ENCODE measurements around the gene SPHK2.

Gene SPHK2

DNA sequence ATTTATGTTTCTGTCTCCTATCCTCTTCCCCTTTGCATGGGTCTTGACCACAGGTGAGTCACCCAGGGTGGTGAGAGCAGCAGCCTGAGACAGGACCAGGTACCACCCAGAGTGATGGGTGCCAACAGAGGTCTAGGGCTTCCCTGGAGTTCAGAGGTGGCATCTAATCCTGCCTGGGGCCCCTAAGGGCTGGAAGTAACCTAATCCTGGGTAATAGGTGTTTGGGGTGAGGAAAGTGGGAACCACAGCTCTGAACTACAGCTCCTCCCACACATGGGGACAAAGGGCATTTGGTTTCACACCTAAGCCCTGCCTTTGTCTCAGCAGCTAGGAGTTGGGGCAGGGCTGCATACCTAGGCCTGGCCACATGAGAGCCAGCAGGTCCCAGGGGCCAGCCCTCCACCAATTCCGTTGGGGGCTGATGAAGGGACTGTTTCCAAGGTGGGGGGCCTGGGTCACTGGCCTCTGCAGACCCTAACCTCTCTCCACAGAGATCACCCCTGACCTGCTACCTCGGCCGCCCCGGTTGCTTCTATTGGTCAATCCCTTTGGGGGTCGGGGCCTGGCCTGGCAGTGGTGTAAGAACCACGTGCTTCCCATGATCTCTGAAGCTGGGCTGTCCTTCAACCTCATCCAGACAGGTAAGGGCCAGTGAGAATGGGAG, 8.0 kb downstream of the SPHK2 start:
- TF ChIP-seq, protein P1, sequence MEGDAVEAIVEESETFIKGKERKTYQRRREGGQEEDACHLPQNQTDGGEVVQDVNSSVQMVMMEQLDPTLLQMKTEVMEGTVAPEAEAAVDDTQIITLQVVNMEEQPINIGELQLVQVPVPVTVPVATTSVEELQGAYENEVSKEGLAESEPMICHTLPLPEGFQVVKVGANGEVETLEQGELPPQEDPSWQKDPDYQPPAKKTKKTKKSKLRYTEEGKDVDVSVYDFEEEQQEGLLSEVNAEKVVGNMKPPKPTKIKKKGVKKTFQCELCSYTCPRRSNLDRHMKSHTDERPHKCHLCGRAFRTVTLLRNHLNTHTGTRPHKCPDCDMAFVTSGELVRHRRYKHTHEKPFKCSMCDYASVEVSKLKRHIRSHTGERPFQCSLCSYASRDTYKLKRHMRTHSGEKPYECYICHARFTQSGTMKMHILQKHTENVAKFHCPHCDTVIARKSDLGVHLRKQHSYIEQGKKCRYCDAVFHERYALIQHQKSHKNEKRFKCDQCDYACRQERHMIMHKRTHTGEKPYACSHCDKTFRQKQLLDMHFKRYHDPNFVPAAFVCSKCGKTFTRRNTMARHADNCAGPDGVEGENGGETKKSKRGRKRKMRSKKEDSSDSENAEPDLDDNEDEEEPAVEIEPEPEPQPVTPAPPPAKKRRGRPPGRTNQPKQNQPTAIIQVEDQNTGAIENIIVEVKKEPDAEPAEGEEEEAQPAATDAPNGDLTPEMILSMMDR (IDR thresholded peaks at IDR 0.05; ENCODE audit: control insufficient read depth, extremely low read depth, insufficient read depth) = no peak
- no peak for DNase-seq (ENCODE audit: low read depth)
- no peak overlapping the region for H3K4me3 ChIP-seq (ENCODE audit: low read depth, low read length)

DNA sequence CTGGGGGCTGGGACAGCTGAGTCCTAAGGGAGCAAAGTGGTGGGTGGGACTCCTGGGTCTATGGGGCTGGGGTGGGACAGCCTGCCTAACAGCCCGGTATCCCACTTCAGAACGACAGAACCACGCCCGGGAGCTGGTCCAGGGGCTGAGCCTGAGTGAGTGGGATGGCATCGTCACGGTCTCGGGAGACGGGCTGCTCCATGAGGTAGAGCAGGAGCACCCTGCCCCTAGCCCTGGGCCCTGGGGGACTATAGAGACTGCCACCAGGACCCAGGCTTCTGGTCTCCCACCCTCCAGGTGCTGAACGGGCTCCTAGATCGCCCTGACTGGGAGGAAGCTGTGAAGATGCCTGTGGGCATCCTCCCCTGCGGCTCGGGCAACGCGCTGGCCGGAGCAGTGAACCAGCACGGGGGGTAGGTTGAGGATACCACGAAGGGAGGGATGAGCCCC, 8.6 kb downstream of the SPHK2 start:
- no peak for DNase-seq (ENCODE audit: low read depth)
- no peak overlapping the region for H3K4me3 ChIP-seq (ENCODE audit: low read depth, low read length)
- TF ChIP-seq, protein P1 (IDR thresholded peaks at IDR 0.05; ENCODE audit: control insufficient read depth, extremely low read depth, insufficient read depth) = no peak

DNA sequence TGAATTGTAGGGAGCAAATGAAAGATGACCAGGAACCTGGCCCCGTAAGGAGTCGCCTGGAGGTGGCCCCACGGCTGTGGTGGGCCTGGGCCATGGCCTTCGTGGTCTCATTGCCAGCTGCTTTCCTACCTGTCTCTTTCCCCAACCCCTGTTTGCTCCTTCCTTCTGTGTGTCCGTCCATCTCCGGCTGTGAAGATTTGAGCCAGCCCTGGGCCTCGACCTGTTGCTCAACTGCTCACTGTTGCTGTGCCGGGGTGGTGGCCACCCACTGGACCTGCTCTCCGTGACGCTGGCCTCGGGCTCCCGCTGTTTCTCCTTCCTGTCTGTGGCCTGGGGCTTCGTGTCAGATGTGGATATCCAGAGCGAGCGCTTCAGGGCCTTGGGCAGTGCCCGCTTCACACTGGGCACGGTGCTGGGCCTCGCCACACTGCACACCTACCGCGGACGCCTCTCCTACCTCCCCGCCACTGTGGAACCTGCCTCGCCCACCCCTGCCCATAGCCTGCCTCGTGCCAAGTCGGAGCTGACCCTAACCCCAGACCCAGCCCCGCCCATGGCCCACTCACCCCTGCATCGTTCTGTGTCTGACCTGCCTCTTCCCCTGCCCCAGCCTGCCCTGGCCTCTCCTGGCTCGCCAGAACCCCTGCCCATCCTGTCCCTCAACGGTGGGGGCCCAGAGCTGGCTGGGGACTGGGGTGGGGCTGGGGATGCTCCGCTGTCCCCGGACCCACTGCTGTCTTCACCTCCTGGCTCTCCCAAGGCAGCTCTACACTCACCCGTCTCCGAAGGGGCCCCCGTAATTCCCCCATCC, 9.4 kb downstream of the SPHK2 start:
- no peak for DNase-seq (ENCODE audit: low read depth)
- TF ChIP-seq, protein P1 (IDR thresholded peaks at IDR 0.05; ENCODE audit: control insufficient read depth, extremely low read depth, insufficient read depth) = no peak
- no peak overlapping the region for H3K4me3 ChIP-seq (ENCODE audit: low read depth, low read length)

DNA sequence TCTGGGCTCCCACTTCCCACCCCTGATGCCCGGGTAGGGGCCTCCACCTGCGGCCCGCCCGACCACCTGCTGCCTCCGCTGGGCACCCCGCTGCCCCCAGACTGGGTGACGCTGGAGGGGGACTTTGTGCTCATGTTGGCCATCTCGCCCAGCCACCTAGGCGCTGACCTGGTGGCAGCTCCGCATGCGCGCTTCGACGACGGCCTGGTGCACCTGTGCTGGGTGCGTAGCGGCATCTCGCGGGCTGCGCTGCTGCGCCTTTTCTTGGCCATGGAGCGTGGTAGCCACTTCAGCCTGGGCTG, 9.9 kb downstream of the SPHK2 start:
- H3K4me3 ChIP-seq (ENCODE audit: low read depth, low read length) = no peak overlapping the region
- TF ChIP-seq, protein P1 (IDR thresholded peaks at IDR 0.05; ENCODE audit: control insufficient read depth, extremely low read depth, insufficient read depth) = no peak
- DNase-seq (ENCODE audit: low read depth) = no peak

DNA sequence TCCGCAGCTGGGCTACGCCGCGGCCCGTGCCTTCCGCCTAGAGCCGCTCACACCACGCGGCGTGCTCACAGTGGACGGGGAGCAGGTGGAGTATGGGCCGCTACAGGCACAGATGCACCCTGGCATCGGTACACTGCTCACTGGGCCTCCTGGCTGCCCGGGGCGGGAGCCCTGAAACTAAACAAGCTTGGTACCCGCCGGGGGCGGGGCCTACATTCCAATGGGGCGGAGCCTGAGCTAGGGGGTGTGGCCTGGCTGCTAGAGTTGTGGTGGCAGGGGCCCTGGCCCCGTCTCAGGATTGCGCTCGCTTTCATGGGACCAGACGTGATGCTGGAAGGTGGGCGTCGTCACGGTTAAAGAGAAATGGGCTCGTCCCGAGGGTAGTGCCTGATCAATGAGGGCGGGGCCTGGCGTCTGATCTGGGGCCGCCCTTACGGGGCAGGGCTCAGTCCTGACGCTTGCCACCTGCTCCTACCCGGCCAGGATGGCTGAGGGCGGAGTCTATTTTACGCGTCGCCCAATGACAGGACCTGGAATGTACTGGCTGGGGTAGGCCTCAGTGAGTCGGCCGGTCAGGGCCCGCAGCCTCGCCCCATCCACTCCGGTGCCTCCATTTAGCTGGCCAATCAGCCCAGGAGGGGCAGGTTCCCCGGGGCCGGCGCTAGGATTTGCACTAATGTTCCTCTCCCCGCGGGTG, 10.4 kb downstream of the SPHK2 start:
- TF ChIP-seq, protein P1 (IDR thresholded peaks at IDR 0.05; ENCODE audit: control insufficient read depth, extremely low read depth, insufficient read depth) = no peak
- H3K4me3 ChIP-seq (ENCODE audit: low read depth, low read length) = peak overlapping the region; percentile 29; the same call in 1 of the 2 replicates
- DNase-seq (ENCODE audit: low read depth) = peak; percentile 83

DNA sequence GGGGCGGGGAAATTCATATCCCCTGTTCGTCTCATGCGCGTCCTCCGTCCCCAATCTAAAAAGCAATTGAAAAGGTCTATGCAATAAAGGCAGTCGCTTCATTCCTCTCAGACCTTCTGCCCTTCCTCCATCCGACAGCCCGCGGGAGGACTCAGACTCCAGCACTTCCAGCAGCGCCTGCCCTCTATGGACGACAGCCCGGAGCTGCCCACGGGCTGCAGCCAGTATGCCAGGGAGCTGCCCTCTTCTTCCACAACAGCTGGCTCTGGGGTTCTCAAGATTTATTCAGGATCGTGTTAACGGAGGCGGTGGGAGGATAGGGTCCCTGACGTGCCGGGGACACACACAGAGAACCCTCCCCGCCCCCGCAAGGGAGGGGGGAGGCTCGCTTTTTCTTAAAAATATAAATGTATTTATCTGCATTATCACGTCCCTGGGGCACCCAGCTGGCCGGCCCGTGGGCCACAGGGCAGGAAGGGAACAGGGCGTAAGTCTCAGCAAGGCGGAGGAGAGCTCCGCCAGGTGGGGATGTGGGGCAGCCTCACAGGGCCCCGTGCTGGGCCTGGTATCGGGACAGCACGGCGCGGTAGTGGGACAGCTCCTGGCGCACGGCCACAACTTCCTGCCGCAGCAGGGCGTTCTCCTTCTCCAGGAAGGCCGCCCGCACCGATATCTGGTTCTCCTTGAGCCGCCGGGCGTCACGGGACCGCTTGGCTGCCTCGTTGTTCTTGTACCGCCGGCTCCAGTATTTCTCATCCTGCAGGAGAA, 11.2 kb downstream of the SPHK2 start:
- H3K4me3 ChIP-seq (ENCODE audit: low read depth, low read length) = peak overlapping the region; percentile 29
- TF ChIP-seq, protein P1 (IDR thresholded peaks at IDR 0.05; ENCODE audit: control insufficient read depth, extremely low read depth, insufficient read depth) = peak; percentile 33; the same call in 1 of the 2 replicates
- DNase-seq (ENCODE audit: low read depth) = no peak

All from LNCaP clone FGC (cell line).